Activated CD8-positive, alpha-beta memory T cell treated with anti-CD3 and anti-CD28 coated beads, Interleukin-2, amount 50 U/mL, for 1 hour (primary cell): ENCODE measurements around the gene STPG3.

Experiments used
- DNase-seq: peaks from one replicate; pipeline ENCODE4 v3.0.0-alpha.2; 2020; ENCODE audit errors: extremely low read depth

Gene STPG3

DNA sequence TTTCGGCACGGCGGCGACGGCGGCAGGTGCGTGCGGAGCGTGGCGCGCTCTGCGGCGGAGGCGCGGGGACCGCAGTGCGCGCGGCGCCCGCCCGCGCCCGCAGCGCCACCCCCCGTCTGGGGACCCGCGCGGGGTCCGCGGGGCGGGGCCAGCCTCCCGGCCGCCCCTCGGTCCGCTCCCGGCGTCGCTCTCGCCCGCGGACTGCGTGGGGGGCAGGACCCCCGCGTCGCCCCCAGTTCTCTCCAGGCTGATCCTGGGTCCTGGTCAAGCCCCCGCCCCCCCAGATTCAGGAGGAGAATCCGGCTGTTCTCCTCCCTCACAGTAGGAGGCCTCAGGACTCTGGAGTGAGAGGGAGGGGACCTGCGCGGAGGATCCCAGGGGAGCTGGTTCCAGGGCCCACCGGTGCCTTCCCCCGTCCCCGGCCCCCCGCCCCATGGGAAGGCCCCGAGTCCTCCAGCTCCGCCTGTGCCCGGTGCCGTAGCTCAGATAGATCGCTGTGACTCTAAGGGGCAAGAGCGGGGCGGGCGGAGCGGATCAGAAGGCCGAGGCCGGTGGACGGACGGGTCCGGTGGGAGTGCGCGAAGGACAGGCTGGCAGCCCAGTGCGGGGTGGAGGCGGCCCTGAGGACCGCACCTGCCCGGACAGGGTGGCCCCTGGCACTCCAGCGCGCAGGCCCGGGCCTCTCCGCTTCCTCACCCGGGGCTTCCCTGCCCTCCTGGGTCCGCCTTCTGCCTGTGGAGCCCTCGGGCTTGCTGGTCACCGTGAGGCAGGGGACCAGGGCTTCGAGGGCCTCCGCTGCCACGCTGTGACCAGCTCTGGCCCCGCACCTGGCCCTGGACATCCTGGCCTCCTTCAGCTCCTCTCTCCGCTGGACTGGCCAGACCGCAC, 28.7 kb upstream of the STPG3 start, which contains the start of gene RNF208:
Gene RNF208 (minus strand): TSS at position 51 of the 888 bp plus-strand sequence. CDS start 1,028 bp downstream, outside the sequence.
- DNase-seq, result no peak

DNA sequence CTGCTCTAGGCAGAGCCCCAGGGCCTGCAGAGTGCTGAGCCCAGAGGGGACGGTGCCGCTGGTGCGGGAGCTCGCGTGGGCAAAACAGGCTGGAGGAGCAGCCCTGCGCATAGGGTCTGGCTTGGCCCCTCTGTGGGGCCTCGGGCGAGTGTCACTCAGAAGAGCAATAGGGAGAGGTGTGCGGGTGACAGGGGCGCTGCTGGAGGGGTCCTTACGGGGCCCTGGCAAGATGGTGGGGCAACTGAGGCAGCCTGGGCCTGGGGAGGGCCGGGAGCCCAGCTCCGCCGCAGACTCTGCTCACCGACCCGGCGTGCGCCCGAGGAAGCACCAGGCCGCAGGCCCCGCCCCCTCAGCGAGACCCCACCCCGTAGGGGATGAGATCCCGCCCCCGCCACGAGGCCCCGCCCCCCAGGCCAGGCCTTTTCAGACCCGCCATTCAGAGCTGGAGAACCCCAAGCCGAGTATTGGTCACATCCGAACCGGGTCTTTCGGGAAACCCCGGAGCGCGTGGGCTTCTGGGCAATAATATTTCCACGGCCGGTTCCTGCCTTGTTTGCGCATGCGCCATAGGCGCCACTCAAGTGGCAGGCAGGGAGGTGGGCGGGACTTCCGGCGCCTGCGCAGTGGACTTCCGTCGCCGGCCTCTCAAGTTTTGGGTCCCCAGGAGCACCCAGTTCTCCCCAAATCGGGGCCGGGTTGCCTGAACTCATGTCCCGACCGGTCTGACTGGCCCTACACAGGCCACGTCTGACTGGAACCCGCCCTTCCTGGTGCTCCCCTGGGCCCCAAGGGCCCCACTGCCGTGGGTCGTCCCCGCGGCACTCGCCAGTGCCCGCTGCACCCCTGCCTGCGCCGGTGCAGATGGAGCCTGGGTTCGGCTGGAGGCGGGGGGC, 27.8 kb upstream of the STPG3 start:
- peak; percentile 97 for DNase-seq

DNA sequence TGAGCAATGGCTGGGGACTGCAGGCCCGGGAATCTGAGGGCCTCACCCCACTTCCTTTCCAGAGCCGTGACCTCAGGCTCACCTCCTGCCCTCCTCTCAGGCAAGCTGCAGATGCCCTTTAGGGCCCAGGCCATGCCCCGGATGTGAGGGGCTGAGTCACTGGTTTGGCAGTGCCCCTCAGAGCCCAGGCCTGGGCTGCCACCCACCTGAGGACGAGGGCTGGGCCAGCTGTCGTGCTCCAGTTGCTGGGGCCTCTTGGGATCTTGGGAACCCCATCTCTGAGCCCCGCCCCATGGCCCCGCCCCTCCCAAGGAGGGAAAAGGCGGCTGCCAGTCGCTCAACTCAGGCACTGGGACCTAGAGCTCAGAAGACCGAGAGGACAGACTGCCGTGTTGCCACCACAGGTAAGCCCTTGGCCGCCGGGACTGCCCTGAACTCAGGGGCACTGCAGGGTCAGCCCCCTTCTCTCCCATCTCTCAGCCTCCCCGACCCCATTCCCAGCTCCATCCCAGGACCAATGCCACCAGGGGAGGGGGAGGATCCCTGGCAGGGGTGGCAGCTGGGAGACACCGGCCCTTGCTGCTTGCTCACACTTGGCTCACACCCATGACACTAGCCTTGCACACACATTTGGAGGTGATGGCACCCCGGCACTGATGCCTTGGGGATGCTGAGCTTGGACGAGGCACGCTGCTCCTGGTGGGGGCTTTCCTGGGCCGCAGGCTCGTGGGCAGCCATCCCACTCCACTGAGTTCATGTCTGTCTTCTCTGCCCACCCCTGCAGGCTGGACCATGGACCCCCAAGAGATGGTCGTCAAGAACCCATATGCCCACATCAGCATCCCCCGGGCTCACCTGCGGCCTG, 26.0 kb upstream of the STPG3 start, which contains the start of gene CYSRT1:
Gene CYSRT1 (plus strand): TSS at position 345 of the 865 bp plus-strand sequence. CDS start 448 bp downstream, at position 793.
- DNase-seq, result no peak

DNA sequence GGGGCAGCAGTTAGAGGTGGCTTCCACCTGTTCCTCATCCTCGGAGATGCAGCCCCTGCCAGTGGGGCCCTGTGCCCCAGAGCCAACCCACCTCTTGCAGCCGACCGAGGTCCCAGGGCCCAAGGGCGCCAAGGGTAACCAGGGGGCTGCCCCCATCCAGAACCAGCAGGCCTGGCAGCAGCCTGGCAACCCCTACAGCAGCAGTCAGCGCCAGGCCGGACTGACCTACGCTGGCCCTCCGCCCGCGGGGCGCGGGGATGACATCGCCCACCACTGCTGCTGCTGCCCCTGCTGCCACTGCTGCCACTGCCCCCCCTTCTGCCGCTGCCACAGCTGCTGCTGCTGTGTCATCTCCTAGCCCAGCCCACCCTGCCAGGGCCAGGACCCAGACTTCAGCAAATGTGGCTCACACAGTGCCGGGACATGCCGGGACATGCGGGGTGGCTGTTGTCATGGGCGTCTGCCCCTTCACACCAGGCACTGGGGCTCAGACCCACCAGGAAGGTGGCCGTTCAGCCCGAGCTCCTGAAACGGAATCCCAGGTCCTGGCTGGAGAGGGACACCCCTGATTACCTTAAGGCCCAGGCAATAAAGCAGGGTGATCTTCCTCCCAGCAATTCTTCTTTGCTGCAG, 25.3 kb upstream of the STPG3 start:
- no peak for DNase-seq

DNA sequence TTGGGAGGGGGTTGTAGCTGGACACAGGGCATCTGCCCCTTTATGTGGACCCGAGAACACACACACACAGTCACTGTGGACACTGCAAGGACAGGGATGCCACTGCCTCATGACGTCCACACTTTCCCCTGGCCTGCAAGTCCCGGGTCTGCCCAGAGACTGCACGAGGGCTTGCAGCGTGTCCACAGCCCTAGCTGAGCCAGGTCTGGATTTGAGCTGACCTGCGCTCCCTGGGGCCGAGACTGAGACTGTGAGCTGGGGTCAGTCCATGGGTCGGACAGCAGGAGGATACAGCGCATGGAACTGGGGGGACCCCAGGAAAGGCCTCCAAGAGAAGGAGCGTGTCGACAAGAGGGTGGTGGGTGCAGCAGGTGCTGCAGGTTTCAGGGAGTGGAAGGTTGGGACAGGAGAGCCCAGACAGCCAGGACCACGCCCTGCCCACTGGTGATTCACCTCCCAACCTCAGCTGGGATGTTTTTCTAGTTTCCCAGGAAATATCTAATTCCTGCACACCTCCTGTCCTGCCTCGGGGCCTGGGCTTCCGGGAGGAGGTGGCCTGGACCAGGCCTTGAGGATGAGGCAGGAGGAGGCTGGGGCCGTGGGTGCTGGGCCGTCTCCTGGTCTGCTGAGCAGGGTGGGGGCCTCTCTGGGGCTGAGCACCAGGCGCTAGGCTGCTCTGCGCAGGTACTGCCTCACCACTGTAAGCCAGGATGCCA, 24.6 kb upstream of the STPG3 start:
- no peak for DNase-seq

DNA sequence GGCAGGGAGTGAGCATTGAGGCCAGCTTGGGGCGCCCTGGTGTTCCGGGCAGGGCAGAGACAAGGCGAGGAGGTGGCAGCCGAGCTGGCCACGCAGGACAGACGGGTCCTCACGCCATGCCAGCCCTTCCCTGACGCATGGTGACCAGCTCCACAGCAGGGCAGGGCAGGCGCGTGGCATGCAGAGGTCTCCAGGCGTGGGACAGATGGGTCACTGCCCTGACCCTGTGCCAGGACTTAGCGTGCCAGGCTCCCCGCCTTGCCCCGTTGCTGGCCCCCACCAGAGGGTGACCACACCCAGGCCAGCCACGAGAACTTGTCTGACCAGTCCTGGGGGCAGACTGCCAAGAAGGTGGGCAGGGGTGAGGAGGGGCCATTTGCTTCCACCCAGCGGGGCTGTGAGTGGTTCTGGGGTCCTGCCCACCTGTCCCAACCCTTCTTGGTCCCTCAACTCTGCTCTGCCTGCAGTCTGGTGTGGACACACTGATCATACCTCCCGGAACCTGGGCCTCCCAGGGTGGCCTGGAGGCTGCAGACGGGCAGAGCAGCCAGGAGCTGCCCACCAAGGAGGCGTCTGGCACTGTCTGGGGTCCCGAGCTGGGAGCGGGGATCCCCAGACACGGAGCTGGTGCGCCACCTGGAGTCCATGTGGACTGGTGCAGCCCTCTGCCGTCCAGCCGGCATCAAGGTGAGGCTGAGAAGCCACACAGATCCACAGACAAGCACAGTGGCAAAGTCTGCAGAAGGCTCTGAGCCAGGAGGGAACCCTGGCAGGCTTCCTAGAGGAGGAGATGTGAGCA, 23.8 kb upstream of the STPG3 start, which contains the start of gene RNF224:
Gene RNF224 (plus strand): TSS at position 449 of the 799 bp plus-strand sequence. CDS start 834 bp downstream, outside the sequence.
- DNase-seq, result peak; percentile 61

DNA sequence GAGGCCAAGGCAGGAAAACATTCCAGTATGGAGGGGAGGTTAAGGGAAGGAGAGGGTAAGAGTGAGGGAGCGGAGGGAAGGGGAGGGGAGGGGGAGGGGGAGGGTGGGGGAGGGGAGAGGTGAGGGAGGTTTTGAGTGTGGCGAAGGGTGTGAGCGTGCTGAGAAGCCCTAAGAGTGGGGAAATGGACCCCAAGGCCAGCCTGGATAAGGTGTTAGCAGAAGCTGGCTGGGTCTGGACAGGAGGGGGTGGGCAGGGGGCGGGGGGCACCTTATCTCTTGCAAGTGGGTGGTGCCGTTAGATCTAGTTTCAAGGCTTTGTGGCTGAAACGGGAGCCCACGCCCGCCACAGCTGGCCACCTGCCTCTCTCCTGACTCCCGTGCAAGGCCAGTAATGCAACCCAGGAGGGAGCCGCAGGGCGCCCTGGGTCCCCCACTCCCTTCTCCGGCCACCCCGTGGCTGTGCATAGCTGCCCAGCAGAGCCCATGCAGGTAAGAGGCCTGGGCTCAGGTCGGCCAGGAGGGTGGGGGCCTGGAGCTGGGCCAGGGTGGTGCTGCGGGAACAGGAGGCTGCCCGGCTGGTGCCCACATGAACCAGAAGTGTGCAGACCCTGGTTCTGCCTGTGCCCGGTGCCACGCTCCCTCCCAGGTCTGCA, 23.1 kb upstream of the STPG3 start:
- no peak for DNase-seq

DNA sequence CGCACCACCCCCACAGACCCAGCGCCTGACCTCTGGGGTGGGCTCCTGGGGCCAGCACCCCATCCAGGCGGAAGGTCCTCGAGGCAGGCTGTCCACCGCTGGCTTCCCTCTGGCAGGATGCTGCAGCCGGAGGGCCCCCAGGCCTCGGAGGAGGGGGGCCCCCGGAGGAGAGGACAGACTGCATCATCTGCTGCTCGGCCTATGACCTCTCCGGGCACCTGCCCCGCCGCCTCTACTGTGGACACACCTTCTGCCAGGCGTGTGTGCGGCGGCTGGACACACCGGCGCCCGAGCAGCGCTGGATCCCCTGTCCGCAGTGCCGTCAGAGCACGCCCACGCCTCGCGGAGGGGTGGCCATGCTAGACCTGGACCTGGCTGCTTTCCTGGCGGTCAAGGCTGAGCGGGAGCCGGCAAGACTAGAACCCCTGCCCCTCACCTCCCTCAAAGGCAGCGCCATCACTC, 22.5 kb upstream of the STPG3 start:
- DNase-seq, result no peak

DNA sequence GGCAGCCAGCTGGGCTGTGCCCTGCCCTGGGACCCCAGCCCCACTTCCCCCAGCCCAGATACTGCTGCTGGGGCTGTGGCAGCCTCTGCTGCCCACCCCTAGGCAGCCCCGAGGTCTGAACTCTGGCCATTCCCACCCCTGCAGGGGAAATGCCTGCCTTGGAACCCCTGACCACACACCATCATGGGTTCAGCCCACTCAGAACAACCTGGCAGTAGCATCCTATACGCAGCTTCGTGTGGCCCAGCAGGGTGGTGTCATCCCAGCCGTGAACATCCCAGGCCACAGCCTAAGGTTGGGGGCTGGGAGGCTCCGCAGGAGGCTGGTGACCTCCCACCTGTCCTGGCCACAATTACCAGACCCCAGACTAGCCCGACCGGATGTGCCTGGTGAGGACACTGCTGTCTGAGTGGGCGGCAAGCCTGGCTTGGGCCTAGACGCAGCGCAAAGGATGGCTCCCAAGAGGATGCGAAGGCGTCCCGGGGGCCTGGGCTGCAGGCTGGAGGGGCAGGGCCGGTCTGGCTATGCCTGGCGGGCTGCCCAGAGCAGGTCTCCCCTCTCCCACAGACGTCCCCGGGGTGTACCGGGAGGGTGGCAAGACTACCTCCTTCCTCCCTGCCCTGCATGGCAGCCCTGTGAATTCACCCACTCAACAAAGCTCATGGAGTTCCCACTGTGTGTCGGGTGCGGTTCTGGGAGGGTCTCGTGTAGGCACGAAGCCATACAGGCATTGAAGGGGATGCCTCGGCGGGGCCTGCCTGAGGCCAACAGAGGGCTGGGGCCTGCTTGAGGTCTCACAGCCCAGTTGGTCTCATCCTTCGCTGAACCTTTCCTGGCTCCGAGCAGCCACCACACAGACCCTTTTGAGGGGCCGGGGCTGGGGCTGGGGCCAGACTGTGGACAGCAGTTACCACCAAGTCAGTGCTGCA, 21.9 kb upstream of the STPG3 start:
- DNase-seq, result no peak

DNA sequence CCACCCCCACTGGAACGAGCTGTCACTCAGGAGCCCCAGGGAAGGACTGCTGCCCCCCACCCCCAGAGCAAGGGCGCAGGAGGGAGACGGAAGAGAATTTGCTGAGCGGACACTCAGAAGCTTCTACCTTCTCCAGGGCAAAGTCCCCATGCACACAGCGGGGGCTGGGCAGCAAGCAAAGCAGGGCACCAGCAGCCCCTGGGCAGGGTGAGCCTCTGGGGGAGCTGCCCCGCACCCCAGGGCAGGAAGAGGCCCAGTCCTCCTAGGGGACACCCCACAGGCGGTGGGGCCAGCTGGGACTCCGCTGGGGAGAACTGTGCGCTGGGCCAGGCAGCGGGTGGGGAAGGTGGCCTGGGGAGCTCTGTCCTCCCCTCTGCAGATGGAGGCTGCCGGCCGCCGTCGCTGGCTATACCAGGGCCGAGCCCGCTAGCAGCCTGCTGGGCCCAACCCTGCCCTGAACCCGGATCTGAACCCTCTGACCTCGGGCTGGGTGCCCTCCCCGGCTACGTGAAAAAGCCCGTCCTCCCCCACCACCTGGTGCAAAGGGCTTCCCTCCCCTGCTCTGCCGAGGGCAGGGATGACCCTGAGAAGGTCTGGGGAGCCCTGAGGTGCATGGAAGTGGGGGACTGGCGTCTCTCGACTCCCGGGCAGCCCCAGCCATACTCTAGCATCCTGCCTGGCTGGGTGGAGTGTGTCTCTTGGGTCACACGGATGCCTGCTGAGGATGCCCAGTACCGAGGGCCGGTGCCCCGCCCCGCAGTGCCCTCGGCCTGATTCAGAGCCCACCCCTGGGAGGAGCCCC, 21.0 kb upstream of the STPG3 start:
- no peak for DNase-seq

DNA sequence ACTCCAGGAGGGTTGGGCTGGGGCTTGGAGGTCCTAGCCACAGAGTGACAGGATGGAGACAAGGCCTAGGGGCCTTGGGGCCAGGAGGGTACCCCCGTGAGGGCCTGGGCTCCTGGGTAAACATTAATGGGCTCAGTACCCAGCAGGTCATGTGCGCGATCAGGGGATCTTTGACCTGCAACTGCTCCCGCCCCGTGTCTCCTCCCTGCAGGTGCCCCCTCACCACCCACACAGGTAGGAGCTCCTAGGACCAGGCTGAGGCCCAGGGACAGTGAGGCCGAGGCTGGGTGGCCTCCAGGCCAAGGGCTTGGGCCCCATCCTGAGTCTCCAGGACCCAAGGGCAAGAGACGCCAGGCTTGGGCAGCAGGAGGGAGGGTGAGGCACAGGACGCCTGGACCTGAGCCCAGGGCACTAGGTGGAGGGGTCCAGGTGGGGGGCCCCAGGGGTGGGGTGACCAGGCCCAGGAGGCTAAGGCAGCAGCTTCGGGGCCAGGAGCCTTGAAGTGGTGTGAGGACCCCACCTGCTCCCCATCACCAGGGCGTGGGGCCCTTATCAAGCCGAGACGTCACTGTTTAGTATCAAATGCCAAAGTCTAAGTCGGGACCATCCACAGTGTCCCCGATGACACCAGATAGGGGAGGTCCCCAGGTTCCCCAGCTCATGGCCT, 20.2 kb upstream of the STPG3 start, which contains the start of gene SLC34A3:
Gene SLC34A3 (plus strand): TSS at position 197 of the 667 bp plus-strand sequence. CDS start 802 bp downstream, outside the sequence.
- DNase-seq, result no peak

DNA sequence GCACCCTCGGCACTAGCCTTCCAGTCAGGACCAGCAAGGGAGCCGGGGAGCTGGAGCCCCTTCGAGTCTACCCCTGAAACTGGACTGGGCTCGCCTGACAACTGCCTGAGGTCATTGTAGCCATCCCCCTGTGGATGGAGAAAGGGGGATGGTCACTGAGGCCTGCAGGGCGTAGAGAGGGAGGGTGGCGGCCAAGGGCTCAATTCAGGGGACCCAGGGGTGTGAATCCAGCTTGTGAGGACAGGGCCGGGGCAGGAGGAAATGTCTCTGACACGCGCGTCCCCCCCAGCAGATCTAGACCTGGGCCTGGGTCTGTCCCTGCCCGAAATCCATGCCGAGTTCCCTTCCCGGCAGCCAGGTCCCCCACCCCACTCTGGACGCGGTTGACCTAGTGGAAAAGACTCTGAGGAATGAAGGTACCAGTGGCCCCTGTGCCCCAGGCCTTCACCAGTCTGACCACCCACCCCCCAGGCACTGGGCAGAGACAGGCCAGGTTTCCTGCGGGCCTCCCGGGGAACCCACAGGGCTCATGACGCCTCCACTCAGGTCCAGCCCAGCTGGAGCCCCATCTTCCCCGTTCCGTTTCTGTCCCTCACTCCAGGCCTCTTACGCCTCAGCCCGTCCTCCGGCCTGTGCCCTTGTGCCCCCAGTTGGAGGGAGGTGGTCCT, 19.6 kb upstream of the STPG3 start:
- no peak for DNase-seq

DNA sequence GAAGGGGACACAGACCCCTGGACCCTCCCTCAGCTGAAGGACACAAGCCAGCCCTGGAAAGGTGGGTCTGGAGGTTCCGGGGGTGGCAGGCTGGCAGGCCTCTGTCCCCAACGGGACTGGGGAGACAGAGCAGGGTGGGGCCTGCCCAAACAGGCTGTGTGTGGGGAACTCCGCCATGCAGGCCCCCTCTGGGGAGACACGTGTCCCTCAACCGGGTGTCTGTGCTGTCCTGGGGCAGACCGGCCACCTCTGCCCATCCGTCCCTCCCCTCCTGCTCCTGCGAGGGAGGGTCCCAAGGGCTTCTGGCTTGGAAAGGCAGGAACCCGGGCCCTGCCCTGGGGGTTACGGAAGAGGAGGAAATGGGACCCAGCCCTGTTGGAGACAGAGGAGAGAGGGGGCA, 19.0 kb upstream of the STPG3 start:
- no peak for DNase-seq

DNA sequence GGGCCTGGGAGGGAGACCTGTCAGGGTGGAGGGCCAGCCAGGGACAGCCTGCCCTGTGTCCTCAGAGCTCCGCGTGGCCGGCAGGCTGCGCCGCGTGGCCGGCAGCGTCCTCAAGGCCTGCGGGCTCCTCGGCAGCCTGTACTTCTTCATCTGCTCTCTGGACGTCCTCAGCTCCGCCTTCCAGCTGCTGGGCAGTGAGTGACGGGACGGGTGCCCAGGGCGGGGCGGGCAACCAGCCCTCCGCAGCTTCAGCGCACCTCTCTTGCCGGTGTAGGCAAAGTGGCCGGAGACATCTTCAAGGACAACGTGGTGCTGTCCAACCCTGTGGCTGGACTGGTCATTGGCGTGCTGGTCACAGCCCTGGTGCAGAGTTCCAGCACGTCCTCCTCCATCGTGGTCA, 18.6 kb upstream of the STPG3 start:
- DNase-seq, result no peak
